ENCODE results near the gene PANK2. TPM values are rescaled to one million over a fixed set of nuclear protein-coding genes. Genes with fewer than 3 reads are reported as not detected.
"Not testable (repeated sequence)": the region's sequence is repeated elsewhere in the genome, so short reads cannot be mapped to it uniquely, and the experiment has no call there.

Gene PANK2
- polyA plus RNA-seq (ENCODE audit: insufficient read length in 3 of 3) = 10 to 100 TPM; 33.0 to 42.2 (median 39.7) TPM

- peak; percentile 97 to 99 (median 97) for DNase-seq (ENCODE audit: low read depth in 3 of 3, low spot score in 2 of 3)
These were observed at the start of gene PANK2 for GRCh38 chr20:3888622-3889488. PANK2 (plus strand) TSS chr20:3889387.

- DNase-seq (ENCODE audit: low read depth in 3 of 3, low spot score in 2 of 3) = not testable (repeated sequence)
These were observed 49.0 kb upstream of the PANK2 start for GRCh38 chr20:3840201-3840600.

DNA sequence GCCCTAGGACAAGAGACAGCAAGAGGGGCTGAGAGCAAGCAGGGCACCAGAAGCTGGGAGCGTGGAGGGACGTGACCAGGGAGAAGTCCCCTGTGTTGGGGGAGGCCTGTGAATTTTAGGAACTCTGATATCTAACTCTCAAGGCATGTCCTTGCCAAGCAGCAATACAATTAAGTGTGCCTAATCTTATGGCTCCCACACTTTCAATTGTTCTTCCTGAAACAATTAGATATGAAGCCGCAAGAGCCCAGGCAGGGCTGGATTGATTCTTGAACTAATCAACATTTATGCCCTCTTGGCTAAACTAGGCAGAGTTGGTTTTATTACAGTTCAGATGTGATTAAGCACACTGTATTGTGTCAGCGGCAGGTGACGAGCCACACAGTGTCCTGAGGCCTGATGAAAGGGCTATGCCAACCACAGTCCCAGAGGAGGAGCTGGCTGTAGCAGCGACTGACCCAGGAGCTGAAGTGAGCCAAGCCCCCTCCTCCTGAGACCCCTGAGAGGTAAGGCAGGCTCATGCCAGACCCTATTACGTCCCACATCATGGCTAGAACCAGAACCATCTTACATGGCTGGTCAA is 46.7 kb upstream of the PANK2 start:
- DNase-seq (ENCODE audit: low read depth in 3 of 3, low spot score in 2 of 3) = no peak

GRCh38 chr20:3843490-3843889 is 45.7 kb upstream of the PANK2 start:
- DNase-seq (ENCODE audit: low read depth in 3 of 3, low spot score in 2 of 3) = no peak

GRCh38 chr20:3843990-3844619 is 45.1 kb upstream of the PANK2 start:
- not testable (repeated sequence) for DNase-seq (ENCODE audit: low read depth in 3 of 3, low spot score in 2 of 3)

DNA sequence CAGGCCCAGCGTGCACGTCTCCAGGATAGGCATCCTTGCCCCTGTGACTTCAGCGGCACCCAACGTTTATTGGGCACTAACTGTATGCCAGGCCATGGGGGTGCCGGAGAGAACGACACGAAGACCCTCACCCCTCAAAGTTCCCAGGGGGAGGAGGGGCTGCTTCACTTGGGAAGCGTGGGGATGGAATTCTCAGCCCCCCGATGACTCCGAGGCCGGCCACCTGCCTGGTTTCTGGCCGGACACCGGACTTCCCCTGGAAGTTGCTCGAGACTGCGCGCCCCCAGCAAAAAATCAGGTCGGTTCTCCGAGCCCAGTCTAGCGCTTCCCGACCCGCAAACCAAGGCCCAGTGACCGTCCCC is 42.8 kb upstream of the PANK2 start:
- DNase-seq (ENCODE audit: low read depth in 3 of 3, low spot score in 2 of 3) = peak in 2 of 3 donors; percentile 21 to 25

DNA sequence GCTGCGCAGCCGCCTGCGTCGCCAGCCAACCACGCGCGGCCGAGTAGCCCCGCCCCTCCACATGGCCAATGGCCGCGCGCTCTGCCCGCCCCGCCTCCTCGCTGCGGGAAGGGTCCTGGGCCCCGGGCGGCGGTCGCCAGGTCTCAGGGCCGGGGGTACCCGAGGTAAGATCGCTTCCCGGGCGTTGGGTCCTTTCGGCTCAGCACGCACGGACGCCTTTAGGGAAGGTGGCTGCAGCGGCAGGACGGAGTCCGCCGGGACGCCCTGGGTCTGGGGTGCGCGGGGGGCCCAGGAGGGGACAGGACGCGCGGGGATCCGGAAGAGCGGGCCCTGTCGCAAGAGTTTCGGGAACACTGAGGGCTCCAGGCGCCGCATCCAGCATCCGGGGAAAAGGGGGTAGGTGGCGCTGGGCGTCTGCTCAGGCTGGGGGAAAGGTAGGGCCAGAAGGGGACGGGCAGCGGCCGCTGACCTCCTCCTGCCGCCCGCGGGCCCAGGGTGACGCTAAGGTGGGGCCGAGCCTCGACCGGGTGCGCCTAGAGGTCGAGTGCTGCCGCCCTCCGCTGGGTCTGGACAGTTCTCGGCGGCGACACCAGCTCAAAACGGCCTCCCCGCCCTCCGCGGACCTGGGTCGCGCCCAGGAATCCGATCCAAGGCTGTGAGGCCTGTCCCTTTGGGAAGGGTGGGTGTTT is 42.3 kb upstream of the PANK2 start, which contains the start of gene MAVS:
TSS of gene MAVS (plus strand) at position 95 of the 689 bp plus-strand sequence. CDS start 7,791 bp downstream, outside the sequence.
- peak in 2 of 3 donors; percentile 71 to 74 for DNase-seq (ENCODE audit: low read depth in 3 of 3, low spot score in 2 of 3)

GRCh38 chr20:3847429-3847940 is 41.7 kb upstream of the PANK2 start:
- peak in 1 of 3 donors; percentile 7 for DNase-seq (ENCODE audit: low read depth in 3 of 3, low spot score in 2 of 3)

DNA sequence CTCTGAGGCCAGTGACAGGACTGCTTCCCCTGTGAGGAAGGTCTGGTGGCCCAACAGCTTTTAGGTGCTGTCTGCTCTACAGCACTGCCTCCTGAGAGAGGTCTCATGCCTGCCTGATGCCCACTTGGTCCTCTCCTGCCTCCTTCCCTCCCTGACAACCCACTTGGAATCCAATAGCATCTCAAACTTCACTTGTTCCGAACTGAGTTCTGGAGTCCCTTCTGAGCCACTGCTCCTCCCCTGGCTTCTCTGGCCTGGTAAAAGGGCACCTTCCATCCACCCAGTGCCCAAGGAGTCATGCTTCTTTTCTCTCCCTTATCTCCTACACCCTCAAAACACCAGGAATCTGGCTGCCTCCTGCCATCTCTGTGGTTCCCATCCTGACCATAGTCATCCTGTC is 40.6 kb upstream of the PANK2 start:
- no peak for DNase-seq (ENCODE audit: low read depth in 3 of 3, low spot score in 2 of 3)

GRCh38 chr20:3854462-3854871 is 34.7 kb upstream of the PANK2 start:
- no peak for DNase-seq (ENCODE audit: low read depth in 3 of 3, low spot score in 2 of 3)

DNA sequence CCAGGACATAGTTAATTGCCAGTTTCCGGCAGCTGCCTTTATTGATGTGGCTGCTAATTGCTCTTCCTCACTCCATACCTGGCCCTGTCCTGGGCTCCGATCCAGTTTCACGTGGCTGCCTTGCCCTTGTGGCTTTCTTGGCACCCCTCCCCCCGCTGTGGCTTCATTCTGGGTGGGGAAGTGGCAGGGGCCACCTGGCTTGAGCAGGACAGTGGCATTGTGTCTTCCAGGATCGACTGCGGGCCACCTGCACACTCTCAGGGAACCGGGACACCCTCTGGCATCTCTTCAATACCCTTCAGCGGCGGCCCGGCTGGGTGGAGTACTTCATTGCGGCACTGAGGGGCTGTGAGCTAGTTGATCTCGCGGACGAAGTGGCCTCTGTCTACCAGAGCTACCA is 31.8 kb upstream of the PANK2 start:
- DNase-seq (ENCODE audit: low read depth in 3 of 3, low spot score in 2 of 3) = no peak

DNA sequence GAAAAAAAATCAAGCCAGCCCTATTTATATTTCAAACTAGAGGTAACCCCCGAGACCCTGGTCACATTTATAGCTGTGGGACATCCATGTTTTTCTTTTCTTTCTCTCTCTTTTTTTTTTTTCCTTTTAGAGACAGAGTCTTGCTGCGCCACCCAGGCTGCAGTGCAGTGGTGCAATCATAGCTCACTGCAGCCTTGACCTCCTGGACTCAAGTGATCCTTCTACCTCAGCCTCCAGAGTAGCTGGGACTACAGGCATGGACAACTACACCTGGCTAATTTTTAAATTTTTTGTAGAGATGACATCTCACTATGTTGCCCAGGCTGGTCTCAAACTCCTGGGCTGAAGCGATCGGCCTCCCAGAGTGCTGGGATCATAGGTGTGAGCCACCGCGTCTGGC is 30.5 kb upstream of the PANK2 start:
- no peak for DNase-seq (ENCODE audit: low read depth in 3 of 3, low spot score in 2 of 3)

- DNase-seq (ENCODE audit: low read depth in 3 of 3, low spot score in 2 of 3) = no peak
These were observed 28.0 kb upstream of the PANK2 start for GRCh38 chr20:3861191-3861590.

- DNase-seq (ENCODE audit: low read depth in 3 of 3, low spot score in 2 of 3) = no peak
These were observed 26.9 kb upstream of the PANK2 start for GRCh38 chr20:3862333-3862732.

- no peak for DNase-seq (ENCODE audit: low read depth in 3 of 3, low spot score in 2 of 3)
These were observed 25.9 kb upstream of the PANK2 start for GRCh38 chr20:3863317-3863716.

- DNase-seq (ENCODE audit: low read depth in 3 of 3, low spot score in 2 of 3) = no peak
These were observed 24.7 kb upstream of the PANK2 start for GRCh38 chr20:3864518-3864917.

GRCh38 chr20:3865152-3865886 is 23.9 kb upstream of the PANK2 start:
- DNase-seq (ENCODE audit: low read depth in 3 of 3, low spot score in 2 of 3) = no peak

DNA sequence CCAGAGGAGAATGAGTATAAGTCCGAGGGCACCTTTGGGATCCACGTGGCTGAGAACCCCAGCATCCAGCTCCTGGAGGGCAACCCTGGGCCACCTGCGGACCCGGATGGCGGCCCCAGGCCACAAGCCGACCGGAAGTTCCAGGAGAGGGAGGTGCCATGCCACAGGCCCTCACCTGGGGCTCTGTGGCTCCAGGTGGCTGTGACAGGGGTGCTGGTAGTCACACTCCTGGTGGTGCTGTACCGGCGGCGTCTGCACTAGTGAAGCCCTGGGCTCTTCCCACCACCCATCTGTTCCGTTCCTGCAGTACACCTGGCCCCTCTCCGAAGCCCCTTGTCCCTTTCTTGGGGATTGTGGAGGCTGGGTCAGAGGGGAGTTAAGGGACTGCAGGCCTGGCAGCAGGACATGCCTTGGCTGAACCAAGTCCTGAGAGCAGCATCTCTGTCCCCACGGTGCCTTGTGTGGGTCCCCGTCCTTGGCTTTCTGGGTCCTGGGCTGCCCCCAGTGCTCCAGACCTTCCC is 23.2 kb upstream of the PANK2 start:
- DNase-seq (ENCODE audit: low read depth in 3 of 3, low spot score in 2 of 3) = no peak

DNA sequence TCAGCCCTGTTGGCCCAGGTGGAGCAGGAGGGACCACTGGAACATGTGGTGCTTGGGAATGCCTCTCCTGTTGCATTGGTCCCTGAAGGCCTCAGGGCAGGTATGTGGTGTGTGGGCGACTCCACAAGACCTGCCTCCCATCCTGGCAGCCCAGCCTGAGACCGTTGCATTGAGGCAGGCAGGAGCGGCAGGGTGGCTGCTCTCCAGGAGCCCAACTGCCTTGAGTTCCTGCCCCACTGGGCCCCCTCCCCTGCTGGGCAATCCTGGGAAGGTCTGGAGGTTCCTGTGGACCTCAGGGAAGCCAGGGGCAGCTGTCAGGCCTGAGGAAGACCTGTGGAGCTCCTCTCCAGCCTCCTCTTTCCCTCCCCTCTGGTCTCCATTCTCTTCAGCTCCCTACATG is 22.7 kb upstream of the PANK2 start:
- no peak for DNase-seq (ENCODE audit: low read depth in 3 of 3, low spot score in 2 of 3)

- no peak for DNase-seq (ENCODE audit: low read depth in 3 of 3, low spot score in 2 of 3)
These were observed 21.4 kb upstream of the PANK2 start for GRCh38 chr20:3867802-3868201.

Data from right renal cortex interstitium (tissue), 3 donors.